ENCODE measurements around the gene C1QL4.
"Not testable (repeated sequence)": the region's sequence is repeated elsewhere in the genome, so short reads cannot be mapped to it uniquely, and the experiment has no call there.

C1QL4 gene

GRCh38 chr12:49297695-49298060 lies 39.3 kb downstream of the C1QL4 start:
- no peak for DNase-seq

- no peak for DNase-seq
These were observed 39.9 kb downstream of the C1QL4 start for GRCh38 chr12:49296836-49297694.

DNA sequence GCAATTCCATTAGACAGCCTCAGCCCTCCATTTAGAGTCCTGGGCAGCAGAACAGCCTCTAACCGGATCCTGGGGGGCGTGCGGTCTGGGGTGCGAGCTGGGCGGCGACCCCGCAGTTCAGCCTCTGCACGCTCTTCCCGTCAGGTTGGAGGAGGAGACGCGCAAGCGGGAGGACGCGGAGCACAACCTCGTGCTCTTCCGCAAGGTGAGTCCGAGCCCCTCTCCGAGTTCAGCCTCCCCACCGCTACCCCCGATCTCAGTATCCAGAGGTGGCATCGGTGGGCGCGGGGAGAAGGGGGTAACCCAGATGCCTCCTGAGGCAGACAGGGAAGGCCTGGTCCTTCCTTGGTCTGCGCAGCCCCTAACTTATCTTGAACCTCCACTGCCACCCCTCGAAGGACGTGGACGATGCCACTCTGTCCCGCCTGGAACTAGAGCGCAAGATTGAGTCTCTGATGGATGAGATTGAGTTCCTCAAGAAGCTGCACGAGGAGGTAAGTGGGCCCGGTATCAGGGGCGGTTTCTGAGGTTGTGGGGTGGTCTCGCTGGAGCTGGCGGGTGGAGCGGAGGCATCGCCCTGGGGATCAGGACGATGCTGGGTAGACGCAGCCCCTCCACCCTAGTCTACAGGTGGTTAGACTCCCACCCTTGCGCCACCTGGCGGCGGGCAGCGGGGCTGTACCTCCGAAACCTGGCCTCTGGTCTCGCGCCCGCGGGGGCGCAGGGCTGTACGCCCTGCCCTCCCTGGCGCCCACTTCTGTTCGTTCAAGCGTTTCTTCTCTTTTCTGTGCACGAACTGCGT lies 40.8 kb downstream of the C1QL4 start:
- no peak for DNase-seq

DNA sequence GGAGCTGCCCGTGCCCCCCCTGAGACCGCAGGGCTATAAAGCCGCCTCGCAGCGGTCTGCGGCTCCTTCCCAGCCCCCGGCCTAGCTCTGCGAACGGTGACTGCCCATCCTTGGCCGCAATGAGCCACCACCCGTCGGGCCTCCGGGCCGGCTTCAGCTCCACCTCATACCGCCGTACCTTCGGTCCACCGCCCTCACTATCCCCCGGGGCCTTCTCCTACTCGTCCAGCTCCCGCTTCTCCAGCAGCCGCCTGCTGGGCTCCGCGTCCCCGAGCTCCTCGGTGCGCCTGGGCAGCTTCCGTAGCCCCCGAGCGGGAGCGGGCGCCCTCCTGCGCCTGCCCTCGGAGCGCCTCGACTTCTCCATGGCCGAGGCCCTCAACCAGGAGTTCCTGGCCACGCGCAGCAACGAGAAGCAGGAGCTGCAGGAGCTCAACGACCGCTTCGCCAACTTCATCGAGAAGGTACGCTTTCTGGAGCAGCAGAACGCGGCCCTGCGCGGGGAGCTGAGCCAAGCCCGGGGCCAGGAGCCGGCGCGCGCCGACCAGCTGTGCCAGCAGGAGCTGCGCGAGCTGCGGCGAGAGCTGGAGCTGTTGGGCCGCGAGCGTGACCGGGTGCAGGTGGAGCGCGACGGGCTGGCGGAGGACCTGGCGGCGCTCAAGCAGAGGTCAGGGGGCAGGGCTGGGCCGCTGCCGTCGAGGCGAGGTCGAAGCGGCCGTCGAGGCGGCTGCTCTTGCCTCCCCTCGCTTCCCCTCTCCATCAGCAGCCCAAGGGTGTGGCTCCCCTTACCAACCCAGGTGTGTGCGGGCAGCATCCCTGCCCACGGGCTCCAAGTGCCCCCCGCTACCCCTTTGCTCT lies 41.7 kb downstream of the C1QL4 start, which contains the start of gene PRPH:
Gene PRPH (plus strand): TSS at position 66 of the 855 bp plus-strand sequence. CDS start 54 bp downstream, at position 120.
- DNase-seq: no peak

DNA sequence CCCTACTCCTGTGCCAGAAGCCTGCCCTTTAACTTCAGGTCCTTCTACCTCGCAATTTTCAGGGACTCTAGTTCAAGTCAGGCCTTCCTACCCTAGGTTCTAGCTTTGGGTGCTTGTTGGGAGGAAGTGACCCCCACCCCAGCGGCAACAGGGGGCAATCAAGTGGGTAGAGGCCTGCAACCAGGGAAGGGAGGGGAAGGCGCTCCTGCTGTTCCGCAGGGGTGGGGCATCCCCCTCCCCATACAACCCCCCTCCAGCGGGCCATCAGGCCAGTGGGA lies 42.2 kb downstream of the C1QL4 start:
- no peak for DNase-seq

DNA sequence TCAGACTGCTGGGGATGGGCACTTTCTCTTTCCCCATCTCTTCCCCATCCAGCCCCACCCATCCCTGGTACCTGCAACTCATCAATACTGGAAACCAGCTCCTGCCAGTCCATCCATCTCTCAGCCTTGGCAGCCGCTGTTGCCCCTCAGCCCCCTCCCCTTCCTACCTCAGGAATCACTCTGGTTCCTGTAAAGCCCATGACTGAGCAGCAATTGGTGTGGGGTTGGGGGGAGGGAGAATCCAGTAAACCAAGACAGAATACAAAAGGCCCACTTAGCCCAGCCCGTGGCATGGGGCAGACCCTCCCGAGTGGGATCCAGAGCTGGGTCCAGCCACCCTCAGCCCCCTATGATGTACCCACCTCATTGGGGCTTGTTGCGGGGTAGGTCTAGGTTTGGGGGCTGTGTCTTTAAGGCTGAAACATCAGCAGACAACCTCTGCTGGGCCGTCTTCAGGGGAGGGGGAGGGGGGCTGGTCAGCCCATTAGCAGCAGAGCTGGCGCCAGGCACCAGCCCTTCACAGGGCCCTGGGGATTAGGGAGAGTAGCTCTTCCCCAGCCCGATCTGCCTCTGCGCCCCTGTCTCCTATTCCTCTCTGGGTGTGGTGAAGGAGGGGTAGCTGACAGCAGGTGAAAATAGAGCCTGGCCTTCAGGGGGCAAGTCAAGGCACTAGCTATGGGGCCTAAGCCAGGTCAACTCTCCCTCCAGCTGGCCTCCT lies 42.7 kb downstream of the C1QL4 start:
- no peak for DNase-seq

DNA sequence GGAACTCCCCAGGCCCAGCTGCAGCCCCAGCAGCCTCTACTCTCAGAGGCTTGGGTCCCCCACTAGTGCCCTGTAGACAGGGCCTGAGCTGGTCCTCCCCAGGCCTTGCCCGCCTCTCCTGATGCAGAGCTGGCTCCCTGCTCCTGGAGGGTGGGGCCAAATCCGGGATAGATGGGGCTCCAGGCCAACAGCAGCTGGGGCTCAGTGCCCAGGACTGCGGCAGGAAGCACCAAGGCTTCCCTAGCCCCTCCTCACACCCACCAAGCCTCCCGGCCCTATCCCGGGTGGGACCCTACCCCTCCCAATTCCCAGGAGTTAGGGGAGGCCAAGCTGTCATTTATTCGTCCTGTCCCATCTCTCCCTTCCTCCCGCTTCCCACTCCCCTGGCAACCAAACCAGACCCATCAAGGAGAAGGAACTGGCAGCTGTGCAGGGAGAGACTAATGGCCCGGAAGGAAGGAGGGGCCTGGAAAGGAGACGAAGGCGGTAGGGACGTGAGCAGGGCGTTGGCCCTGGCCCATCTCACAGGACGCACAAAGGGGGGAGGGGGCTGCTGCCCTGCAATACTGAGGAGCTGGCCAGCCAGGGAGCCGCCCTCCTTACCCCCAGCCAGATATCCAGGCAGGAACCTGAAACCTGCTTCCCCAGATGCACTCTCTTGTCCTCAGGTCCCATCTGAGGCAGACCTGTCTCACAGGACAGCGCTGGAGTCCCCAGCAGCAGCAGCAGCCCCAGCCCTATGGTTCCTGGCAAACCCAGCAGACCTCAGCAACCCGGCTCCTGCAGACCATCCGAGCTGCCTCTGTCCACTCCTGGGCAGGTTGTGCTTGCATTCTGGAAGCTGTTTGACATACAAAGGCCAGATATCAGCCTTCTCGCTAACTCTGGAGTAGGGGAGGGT lies 43.7 kb downstream of the C1QL4 start:
- DNase-seq: no peak

DNA sequence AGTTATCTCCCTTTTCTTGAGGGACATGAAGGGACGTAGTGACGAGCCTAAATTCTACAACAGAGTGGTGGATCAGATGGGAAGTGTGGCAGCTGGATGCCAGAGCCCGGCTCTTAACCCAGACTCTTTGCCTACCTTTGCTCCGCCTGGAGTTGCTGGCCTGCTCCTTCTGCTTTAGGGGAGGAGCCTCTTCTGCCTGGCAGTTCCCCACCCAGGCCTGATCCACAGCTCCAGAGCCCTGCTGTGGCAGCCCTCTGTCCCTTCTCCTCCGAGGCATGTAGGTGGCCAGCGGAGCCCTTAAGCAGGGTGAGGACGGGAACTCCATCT lies 44.3 kb downstream of the C1QL4 start:
- DNase-seq: no peak

DNA sequence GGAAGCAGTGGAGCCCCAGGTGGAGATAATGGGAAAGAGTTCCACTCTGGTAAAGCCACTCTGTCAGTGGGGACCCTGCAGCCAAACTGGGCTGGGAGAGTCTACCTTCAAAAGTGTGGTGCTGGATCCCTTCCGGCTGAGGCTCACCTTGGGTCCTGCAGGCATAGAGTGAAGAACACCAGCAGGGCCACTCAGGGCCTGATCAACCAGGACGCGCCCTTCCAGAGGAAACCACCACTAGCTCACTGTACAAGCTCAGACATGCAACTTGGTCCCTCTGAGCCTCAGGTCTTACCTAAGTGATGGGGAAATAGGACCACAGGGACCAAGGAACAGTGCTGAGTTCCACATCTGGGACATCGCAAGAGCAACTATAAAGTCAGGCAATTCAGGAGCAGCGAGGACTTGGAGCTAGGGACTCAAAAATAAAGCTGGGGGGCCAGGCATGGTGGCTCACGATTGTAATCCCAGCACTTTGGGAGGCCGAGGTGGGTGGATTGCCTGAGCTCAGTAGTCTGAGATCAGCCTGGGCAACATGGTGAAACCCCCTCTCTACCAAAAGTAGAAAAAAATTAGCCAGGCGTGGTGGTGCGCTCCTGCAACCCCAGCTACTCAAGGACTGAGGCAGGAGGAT lies 47.9 kb downstream of the C1QL4 start:
- no peak for DNase-seq

DNA sequence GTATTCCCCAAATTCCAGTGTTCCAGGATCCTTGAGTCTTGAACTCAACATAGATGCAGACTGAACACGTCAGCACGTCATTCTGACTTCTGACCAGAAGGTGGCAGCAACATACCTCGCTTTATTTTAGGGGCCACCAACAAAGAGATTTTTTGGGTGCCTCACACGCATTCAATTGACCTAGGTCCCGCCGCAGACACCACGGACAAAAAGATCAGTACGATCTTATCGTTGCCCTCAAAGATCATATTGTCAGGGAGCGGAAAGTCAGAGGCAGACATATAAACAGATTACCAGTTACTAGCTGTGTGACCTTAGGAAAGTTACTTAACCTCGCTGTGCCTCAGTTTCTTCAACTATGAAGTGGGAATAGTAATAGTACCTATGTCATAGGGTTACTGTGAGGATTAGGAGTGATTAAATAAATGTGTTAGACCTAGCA lies 48.6 kb downstream of the C1QL4 start:
- DNase-seq: no peak

GRCh38 chr12:49287876-49288275 lies 49.1 kb downstream of the C1QL4 start:
- DNase-seq: no peak

GRCh38 chr12:49284672-49285071 lies 52.3 kb downstream of the C1QL4 start:
- DNase-seq: no peak

- no peak for DNase-seq
These were observed 53.2 kb downstream of the C1QL4 start for GRCh38 chr12:49283541-49284429.

- DNase-seq: not testable (repeated sequence)
These were observed 54.1 kb downstream of the C1QL4 start for GRCh38 chr12:49282740-49283375.

All from NCI-H1436 treated with DMSO at 0.1 percent for 48 hours (cell line).